GM18505 (cell line): ENCODE results near the gene CHMP1B.

Experiments
- ATAC-seq: cut with Tn5 transposase; IDR thresholded peaks from one replicate; pipeline ENCODE4 v1.9.1; 2021; ENCODE audit not compliant: unreplicated experiment
- POLR2A ChIP-seq: IDR thresholded peaks from 4 replicates; pipeline ENCODE4 v1.6.1; 2011; ENCODE audit warnings: borderline replicate concordance; ENCODE audit not compliant: insufficient read depth, insufficient read length; ENCODE audit errors: extremely low read depth

The CHMP1B gene

DNA sequence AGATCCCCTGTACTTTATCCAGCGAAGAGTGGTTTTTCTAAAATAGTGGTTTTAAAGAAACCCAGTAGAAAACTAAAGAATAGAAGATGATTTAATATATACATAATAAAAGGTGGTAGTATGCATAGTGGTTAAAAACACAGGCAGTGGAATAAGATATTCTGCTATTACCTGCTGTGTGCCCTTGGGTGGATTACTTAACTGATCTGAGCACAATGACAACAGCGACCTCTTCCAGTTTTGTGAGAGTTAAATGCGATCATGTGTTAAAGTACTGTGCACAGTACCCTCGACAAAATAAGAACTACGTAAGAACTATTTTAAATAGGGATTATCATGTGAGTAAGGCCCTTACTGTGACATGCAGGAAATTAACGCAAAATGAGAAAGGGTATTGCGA is 30.0 kb upstream of the CHMP1B start:
- no peak for TF ChIP-seq POLR2A

DNA sequence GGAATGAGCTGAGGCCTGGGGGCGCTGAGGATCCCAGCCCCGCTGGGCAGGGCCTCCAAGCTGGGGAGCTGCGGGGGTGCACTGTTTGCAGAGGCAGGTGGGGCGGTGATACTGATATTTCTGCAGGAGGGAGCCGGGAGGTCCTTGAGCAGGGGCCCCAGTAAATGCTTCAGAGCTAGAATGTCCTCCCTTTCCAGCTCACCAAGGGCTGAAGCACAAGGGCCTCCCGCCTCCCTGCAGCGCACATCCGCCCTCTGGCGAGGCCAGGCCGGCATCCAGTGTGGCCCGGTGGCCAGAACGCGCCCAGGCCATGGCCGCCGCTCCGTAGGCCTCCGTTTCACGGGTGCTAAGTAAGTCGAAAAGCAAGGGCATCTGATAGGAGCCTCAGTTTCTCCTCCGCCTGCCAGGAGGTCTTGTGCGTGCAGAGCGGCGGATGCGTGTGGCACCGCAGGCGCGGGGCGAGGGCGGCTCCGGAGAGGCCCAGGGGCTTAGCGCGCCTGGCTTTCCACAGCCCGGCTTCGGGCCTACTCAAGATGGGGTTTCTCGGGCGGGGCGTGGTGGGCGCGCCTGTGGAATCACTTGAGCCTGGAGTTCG is 29.5 kb upstream of the CHMP1B start:
- ATAC-seq, result no peak
- TF ChIP-seq POLR2A, result no peak

More for the DNA sequence above, 30.0 kb upstream of the CHMP1B start:
- ATAC-seq, result no peak

DNA sequence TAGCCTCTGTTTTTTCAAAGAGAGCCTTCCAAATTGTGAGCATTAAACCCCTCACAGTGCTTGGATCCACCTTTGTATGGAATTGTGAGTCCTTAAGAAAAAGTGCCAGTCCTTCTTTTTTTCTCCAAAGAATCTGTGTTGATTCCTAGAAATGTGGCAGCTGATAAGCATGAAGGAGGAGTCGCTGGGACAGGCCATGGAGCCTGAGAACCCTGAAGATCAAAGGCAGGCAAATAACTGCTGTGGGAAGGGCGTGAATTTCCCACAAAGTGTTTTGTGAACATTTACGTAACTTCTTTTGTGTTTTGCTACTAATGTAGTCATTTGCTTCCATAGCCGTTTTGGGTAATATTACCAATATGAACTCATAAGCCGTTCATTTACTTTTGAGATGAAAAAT is 27.7 kb upstream of the CHMP1B start:
- no peak for ATAC-seq
- no peak for TF ChIP-seq POLR2A

DNA sequence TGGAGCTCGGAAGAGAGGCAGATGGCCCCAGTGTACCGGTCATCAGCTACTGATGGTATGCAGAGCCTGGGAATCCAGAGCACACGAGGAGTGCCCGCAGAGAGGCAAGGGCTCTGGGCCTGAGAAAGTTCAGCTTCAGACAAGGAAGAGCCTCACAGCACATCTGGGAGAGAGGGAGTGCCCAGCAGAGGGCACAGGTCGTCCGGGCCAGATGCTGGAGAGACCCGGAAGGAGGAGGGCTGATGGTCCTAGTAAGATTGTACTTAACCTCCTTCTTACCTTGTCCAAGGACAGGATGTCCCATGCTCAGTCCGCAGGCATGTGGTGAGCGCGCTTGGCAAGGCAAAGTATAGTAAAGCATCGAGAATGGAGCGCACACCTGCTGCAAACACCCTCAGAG is 24.4 kb upstream of the CHMP1B start:
- no peak for TF ChIP-seq POLR2A
- no peak for ATAC-seq

DNA sequence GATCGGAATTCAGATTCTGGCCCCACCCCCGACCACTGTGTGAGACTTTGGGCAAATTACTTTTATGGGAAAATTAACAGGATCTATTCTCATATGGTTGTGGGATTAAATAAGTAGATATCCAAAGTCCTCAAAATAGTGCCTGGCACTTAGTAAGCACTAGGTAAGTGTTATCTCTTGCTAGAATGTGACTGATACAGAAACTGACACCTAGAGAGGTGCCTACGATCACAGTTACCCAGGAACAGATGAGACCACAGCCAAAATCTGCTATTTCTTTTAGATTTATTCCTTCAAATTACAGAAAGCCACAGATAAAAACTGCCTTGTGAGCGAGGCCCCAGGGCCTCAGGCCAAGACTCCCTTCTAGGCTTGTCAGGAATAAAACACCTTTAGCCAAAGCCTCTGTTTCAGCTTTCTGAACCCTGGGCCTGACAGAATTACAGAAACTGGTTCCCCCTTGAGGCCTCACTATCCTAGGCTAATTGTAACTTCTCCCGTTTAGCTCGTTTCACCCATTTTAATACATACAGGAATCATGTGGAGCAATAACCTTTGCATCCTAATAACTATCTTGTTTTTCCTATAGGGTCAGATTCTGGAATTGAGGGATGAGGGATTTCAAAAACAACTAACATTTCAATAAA is 22.3 kb upstream of the CHMP1B start:
- ATAC-seq, result no peak
- TF ChIP-seq POLR2A, result no peak

DNA sequence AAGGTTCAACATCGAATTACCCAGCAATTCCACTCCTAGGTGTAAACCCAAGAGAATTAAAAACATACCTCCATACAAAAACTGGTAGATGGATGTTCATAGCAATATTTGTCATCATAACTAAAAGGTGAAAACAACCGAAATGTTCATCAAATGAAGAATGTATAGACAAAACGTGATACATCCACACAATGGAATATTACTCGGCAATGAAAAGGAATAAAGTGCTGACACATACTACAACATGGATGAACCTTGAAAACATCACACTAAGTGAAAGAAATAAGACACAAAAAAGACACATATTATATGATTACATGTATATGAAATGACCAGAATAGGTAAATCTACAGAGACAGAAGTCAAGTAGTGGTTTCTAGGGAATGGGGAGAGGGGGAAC is 20.6 kb upstream of the CHMP1B start:
- no peak for ATAC-seq

DNA sequence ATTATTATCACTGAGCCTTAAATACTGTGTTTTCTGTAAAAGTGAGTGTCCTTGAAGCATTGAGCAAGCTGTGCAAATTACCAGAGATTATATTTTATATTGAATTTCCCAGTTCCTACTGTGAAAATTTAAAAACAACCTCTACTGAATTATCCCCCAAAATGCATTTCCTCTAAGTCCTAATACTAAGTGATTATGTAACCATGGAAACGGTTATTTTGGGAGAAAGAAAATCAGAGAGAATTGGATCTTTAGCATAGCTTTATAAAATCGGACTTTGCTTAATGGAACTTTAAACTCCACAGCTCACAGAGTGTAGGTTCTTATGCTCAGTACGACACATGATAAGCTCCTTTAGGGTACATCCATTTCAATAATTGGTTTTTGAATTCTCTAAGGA is 19.3 kb upstream of the CHMP1B start:
- ATAC-seq, result no peak
- TF ChIP-seq POLR2A, result no peak

More for the DNA sequence above, 20.6 kb upstream of the CHMP1B start:
- TF ChIP-seq POLR2A, result no peak

DNA sequence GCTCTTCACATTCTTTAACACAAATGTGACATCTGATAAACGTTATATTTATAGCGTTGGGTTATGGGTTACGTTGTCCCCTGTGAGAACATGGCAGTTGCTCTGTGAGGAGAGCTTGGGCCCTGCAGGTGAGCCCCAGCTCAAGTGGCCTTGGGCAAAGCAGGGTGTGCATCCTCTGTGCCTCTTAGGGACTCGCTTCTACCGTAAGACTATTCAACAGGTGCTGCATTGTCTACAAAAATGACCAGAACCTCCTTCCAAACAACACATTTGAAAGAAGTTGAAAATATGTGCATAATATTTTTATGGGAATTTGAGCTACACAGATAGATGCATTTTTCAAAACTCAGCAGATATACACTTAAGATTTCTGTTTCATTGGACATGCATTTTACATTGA is 16.4 kb upstream of the CHMP1B start:
- no peak for TF ChIP-seq POLR2A
- ATAC-seq, result no peak

DNA sequence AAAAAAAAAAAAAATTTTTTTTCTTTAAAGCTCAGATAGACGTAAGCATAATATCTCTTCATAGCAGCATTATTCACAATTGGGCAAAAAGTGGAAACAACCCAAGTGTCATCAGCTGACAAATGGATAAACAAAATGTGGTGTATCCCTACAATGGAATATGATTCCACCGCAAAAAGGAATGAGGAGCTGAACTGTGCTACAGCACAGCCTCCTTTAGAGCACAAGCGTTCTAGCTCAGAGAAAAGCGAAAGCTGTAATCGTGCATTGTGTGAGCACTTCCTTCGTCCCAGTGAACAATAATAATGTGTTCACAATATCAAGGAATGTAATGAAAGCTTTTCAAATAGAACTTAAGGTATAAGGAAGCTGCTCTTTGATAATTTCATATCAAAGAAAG is 11.7 kb upstream of the CHMP1B start:
- ATAC-seq, result no peak
- no peak for TF ChIP-seq POLR2A

DNA sequence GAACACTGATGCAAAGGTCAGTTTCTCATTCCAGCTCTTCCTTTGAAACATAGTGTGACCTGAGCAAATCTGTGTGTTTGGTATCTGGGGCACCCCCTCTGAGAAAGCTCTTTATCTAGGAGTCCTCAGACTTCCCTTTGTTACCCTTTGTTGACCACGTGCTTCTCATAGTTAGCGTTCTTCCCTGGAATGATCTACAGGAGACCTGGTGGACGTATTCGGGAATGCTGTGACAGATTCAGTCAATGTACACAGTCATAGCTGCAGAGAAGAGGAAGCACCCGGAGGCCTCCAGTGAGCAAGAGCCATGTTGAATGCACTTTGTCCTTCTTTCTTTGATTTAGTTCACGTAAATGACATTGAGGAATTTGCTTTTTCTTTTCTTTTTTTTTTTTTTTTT is 10.7 kb upstream of the CHMP1B start:
- no peak for ATAC-seq
- TF ChIP-seq POLR2A, result no peak

DNA sequence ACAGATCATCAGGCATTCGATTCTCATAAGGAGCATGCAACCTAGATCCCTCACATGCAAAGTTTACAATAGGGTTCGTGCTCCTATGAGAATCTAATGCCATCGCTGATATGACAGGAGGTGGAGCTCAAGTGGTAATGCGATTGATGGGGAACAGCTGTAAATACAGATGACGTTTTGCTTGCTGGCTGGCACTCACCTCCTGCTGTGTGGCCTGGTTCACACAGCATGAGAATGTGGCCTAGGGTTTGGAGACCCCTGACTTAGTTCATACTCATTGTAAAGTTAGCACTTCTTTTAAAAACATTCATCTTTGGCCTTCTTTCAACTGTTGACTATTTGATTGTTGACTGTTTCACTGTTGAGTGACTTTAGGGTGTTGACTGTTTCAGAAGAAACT is 8.7 kb upstream of the CHMP1B start:
- no peak for TF ChIP-seq POLR2A
- no peak for ATAC-seq

DNA sequence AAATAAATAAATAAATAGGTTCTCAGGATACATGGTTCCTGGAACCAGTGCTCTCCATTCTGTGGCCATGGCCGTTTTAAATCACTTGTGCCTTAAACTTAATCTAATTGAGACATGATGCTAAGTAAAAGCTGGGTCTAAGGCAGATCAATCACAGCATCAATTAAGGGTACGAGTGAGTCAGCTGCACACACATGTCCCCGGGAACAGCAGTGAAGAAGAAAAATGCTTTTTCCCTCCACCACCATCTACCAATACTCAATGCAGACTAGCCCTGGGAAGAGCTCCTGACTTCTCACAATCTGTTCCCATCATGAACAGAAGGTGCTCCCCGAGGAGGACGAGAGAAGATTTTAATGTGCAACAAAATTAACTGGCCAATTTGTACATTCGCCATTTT is 6.8 kb upstream of the CHMP1B start:
- no peak for ATAC-seq
- TF ChIP-seq POLR2A, result no peak

DNA sequence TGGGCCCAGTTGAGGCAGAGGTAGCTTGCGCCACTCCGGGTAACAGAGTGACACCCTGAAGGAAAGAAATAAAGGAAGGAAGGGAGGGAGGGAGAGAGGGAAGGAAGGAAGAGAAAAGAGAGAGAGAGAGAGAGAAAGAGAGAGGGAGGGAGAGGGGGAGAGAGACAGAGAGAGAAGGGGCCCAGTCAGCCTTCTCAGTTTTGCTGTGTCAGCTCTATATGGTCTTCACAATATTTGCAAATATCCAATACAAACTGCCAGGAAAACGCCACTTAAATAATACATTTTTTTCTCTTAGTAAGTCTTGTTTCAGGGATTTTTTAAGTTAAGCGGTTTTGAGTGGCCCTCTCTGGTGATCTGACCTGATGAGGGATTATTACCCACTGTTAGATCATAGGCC is 5.6 kb upstream of the CHMP1B start:
- no peak for TF ChIP-seq POLR2A
- no peak for ATAC-seq

DNA sequence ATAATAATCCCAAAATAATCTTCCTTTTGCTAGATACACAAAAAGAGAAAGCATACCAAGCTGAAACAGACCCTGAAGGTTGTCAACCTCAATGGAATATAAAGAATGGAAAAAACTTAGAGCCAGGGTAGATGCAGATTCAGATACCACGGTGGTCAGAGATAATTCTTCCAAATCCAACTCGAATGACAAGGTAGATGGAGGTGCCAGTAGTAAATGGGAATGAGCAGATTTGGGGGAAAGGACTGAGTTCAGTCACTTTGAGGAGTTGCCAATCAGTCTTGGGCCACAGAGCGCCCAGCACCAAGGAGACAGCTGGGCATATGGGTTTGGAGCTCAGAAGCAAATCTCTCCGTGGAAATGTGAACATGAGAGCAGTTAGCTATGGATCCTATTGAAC is 3.4 kb upstream of the CHMP1B start:
- no peak for ATAC-seq
- no peak for TF ChIP-seq POLR2A

DNA sequence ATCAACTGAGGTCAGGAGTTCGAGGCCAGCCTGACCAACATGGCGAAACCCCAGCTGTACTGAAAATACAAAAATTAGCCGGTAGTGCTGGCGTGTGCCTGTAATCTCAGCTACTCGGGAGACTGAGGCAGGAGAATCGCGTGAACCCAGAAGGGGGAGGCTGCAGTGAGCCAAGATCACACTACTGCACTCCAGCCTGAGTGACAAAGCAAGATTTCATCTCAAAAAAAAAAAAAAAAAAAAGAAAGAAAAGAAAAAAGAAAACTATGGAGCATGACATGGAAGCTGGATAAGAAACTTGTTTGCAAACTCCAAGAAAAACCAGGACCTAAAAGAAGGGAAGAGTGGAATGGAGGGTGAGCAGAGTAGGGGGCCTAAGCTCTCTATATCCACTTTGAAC is 1.9 kb upstream of the CHMP1B start:
- no peak for ATAC-seq
- no peak for TF ChIP-seq POLR2A
